HG03064 (cell line): ENCODE measurements around the gene MACROD2.

Experiments
- ATAC-seq: cut with Tn5 transposase; IDR thresholded peaks from one replicate; pipeline ENCODE4 v1.9.1; 2021; ENCODE audit warnings: low read depth; ENCODE audit not compliant: unreplicated experiment

The MACROD2 gene

GRCh38 chr20:15603978-15604805, 1608.9 kb downstream of the MACROD2 start:
- no peak for ATAC-seq

GRCh38 chr20:15609921-15610320, 1614.6 kb downstream of the MACROD2 start:
- no peak for ATAC-seq

GRCh38 chr20:15610787-15611186, 1615.5 kb downstream of the MACROD2 start:
- ATAC-seq = no peak

GRCh38 chr20:15611541-15611940, 1616.2 kb downstream of the MACROD2 start:
- ATAC-seq = no peak

DNA sequence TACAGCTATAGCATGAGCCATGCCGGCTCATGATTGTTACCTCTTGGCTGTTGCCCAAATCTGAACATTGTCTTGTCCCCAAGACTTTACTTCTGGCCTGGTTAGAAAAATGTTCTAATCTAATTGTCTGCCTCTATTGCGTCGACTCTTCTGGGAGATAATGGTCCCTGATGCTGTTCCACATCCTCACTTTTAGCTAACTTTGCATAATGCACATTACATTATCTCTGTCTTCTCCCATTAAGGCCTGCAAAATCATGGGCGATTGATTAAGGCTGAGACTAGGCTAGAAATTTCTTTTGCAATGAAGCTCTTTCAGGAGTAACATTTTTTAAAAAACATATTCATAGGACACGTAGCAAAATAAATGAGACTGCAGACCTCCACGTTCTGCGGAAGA, 1616.9 kb downstream of the MACROD2 start:
- no peak for ATAC-seq

DNA sequence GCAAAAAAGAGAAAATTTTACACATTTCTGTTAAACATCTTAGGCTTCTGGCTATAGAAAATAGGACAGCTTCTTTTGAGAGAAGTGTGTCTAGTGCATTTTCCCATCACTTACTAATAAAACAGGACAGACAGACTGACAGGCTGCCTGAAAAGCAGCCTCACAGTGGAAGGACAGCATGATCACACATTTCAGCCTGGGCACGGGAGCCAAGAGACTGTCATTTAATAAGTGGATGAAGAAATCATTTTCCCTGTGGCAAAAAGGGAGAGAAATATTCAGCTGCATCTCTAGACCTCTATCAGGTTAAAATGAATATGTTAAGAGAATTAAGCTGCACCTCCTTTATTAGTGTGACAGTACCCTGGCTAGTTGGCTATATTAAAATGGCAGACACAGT, 1617.5 kb downstream of the MACROD2 start:
- no peak for ATAC-seq

GRCh38 chr20:15613530-15613929, 1618.2 kb downstream of the MACROD2 start:
- no peak for ATAC-seq

DNA sequence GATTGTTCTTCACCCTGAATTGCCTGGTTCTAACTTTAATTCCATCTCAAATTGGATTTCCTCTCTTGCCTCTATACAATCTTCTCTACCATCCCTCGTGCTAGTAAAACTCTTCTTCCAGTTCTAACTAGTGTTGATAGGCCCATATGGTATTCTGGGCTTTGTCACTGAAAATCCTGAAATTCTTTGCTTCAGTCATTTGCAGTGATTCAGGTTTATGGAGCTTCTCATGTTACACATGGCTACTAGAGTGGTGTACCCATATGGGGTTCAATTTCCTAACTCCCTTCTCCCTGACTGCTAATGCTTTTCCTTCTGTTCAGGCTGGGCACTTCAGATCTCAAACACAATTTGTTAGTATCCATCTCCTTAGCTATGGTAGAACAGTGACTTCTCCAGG, 1621.3 kb downstream of the MACROD2 start:
- no peak for ATAC-seq

DNA sequence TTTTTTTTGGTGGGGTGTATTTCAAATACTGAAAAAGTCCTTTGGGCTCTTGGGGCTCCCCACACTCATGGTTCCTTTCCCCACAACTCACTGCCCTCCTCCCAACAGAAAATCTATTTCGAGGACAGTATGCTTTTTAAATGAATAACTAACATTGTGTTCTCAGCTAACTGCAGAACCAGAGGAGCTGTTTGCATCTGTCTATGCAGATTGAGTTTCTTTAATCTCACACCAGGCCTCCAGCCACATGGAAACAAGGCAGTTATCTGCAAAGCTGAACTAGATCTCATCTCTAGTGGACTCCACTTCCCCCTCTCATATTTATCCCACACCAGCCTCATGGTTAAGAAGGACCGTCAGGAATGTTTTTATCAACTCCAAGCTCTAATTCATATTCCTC, 1622.8 kb downstream of the MACROD2 start:
- ATAC-seq = no peak

GRCh38 chr20:15618912-15619311, 1623.6 kb downstream of the MACROD2 start:
- no peak for ATAC-seq

DNA sequence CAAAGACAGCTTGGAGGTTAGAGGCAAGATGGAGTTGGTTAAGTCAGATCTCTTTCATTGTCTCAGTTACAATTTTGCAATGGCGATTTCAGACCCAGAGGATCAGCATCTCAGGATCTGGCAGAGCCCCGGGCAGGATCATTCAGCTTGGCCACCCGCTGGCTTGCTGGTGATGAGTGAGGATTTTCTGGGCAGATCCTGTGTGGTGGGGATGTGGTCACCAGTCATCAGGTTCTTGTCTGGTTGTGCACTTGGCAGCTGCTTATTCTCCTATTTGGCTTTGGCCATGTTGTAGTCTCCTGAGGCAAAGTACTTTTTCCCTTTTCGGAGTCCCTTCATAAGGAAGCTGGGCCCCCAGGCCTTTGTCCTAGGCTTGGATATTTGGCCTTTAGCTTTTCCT, 1624.0 kb downstream of the MACROD2 start:
- ATAC-seq = no peak

DNA sequence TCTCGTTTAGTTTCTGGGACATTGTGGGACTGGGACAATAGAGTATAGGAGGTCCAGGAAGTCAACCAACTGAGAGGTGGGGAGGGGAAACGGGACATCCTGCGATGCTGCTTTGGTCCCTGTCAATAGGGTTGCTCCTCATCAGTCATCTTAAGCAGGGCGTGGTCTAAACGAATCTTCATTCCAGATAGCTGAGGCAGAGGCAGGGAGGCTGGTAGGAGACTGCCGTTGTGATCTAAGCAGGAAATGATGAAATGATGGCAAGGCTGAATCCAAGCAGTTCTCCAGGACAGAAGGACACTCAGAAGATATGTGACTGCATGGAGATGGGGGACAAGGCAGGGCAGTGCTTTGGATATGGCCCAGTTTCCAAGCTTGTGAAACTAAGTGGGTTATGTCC, 1624.5 kb downstream of the MACROD2 start:
- no peak for ATAC-seq

DNA sequence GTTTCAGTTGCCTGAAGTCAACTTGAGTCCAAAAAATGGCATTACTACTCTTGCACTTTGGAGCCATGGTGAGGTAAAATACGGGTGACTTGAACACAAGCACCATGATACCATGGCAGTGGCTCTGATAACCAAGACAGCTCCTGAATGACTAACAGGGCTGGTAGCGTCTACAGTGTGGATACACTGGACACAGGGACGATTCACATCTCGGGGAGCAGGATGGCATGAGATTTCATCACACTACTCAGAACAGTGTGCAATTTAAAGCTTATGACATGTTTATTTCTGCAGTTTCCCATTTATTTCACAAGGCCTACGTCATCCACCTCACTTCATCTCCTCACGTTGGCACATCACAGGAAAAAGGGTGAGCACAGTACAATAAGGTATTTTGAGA, 1627.1 kb downstream of the MACROD2 start:
- ATAC-seq = no peak

DNA sequence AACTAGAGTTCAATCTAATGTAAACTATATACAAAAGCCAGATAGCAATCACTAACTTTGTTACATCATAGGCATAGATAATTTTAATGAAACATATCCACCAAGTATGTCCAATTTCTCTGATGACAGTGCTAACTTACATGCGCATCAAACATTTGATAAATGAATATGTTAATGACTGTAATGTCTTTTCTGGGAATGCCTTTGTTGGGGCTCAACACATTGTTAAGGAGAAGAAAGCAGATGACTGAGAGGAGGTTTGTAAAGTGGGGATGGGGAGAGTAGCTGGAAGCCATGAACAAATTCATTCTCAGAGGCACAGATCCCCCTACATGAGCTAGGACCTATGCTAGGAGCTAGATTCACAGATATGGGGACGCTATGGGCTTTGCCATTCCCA, 1627.9 kb downstream of the MACROD2 start:
- ATAC-seq = no peak

DNA sequence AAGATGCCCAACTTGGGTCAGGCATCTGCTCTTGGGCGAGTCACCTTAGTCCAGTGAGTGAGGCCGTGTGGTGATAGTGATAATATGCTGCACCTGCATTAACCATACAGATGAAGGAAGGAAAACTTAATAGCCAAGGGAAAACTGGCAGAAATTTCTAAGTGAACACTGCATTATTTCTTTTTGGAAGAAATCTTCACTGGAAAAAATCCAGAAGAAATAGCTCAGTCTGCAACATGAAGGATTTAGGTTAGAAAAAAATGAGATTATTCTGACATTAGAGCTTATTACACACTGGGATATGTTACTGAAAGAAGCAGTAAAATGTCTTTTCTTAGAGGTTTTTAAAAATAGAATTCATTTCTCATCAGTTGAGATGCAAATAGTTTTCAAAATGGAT, 1630.7 kb downstream of the MACROD2 start:
- no peak for ATAC-seq

DNA sequence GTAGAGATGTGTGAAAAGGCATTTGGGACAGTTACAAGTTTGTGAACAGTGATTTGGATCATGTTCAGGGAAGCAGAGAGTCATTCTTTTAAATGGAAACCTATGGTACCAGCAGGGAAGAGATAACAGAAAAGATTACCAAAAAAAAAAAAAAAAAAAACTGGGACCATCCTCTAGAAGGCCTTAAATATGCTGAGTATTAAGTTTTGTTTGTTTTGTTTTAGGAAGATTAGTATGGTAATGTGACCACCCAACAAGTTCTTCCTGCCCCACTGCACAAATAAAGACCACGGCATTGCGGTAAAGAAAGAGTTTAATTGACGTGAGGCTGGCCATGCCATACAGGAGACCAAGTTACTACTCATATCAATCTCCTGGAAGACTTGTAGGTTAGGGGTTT, 1631.8 kb downstream of the MACROD2 start:
- ATAC-seq = no peak

GRCh38 chr20:15627501-15627903, 1632.2 kb downstream of the MACROD2 start:
- ATAC-seq = no peak

DNA sequence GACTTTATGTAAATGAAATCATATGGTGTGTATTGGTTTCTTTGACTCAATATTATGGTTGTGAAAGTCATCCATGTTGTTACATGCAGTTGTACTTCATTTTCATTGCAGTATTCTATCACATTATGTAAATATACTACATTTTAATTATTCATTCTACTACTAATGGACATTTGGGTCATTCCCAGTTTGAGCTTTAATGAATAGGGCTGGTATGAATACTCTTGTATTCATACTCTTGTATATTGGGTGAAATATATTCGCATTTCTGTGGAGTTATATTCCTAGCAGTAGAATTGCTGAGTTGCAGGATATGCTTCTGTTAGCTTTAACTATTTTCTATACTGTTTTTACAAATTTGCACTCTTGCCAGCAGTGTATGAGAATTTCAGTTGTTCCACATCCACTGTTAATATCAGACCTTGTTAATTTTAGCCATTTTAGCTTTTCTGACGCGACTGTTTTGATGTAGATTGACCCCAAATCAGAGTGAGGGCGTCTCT, 1633.6 kb downstream of the MACROD2 start:
- ATAC-seq = no peak

GRCh38 chr20:15630360-15630759, 1635.0 kb downstream of the MACROD2 start:
- ATAC-seq = no peak

- ATAC-seq = no peak
Measured at GRCh38 chr20:15632680-15633079, 1637.4 kb downstream of the MACROD2 start.

- no peak for ATAC-seq
Measured at GRCh38 chr20:15634102-15634501, 1638.8 kb downstream of the MACROD2 start.

DNA sequence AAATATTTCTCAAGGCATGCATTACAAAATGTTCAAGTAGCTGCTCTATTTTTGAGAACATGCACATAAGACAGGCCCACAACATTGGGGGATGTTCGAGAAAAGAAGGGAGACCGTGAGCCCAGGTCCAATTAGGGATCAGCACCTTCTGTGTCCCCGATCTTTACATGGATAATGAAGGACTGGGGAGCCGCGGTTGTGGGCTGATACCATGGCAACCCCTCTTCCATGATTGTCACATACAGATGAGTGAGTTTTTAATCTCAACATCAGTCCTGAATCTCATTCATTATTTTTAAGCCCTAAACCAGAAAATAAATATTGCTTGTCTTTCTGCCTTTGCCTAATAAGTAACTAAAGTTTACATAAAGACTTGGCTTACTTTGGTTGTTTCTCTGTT, 1642.2 kb downstream of the MACROD2 start:
- ATAC-seq = no peak
